PFSK-1 (cell line): ENCODE results near the gene BAG5.

ENCODE experiments used
- POLR2AphosphoS5 ChIP-seq: IDR thresholded peaks from 2 replicates; pipeline ENCODE4 v1.6.1; 2012; ENCODE audit warnings: low read depth, mild to moderate bottlenecking, control low read depth, low read length, moderate library complexity
- REST ChIP-seq, 2 experiments: IDR thresholded peaks; 2 replicates each; pipeline versions ENCODE4 v1.6.1 to v1.8.0; 2011 to 2012; ENCODE audit warnings: low read depth in 2 of 2, low read length in 2 of 2, control low read depth in 1 of 2, inconsistent platforms in 1 of 2, mild to moderate bottlenecking in 1 of 2, moderate library complexity in 1 of 2; ENCODE audit not compliant: insufficient read depth in 1 of 2
- TAF1 ChIP-seq: IDR thresholded peaks from 2 replicates; pipeline ENCODE4 v1.6.1; 2012; ENCODE audit warnings: low read length, control low read depth, borderline replicate concordance; ENCODE audit not compliant: insufficient read depth

DNA sequence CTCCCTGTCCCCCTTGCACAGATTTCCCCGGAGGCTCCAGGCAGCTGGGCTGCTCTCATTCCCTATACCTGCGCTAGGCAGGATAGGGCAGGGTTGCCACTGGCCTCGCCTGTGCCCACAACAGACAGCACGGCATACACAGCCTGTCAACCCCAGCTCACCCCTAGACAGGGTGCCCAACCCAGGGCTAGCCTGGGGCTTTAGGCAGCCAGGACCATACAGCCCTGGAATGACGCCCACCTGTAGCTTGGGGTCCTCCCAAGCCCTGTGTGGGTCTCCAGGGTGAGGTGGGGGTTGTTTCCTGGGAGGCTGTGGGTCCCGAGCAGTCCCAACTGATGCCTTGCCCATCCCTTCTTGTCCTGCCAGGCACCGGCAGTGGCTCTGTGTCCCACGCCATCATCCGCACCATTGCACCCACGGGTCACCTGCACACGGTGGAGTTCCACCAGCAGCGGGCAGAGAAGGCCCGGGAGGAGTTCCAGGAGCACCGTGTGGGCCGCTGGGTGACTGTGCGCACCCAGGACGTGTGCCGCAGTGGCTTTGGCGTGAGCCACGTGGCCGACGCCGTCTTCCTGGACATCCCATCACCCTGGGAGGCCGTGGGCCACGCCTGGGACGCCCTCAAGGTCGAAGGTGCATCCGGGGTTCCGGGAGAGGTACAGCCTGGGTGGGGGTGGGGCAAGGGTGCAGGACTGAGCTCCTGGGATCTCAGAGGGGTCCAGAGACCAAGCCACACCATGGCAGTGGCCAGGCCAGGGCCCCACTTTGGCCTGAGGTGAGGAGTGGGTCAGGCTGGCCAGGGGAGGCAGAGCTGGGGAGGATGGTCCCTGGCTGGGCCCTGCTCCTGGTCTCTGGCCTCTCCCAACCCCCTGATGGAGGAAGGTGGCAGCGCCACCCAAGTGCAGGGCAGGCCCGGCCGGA, 30.0 kb downstream of the BAG5 start:
- TF ChIP-seq TAF1 (no peak), POLR2AphosphoS5 (no peak), REST (IDR thresholded peaks at IDR 0.05; ENCODE audit: insufficient read depth in 1 of 2, low read depth in 2 of 2, low read length in 2 of 2) (no peak)
